ENCODE results near the gene RELN. TPM values are rescaled to one million over a fixed set of nuclear protein-coding genes. Genes with fewer than 3 reads are reported as not detected.

The RELN gene
- total and polyA plus RNA-seq, 3 donors from 2014 or later: 3.8 to 5.8 (median 5.2) TPM

DNA sequence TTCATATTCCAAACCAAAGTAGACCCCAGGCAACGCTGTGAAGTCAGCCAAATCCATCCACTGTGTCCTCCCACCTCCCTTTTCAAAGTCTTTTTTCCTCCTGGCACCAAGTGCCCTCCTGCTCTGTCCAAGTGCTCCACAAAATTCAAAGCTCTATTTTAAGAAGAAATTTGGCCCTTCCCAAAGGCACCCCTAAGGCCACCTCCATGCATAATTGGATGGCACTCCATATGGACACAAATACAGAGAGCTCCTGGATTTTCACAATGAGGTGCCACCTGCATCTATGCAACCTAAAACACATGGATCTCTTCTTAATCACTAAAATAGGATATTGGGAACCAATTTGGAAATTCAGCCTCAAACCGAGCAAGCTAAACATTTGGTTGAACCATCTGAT lies 121.6 kb downstream of the RELN start:
- no peak for TF ChIP-seq POLR2A (IDR thresholded peaks at IDR 0.05)
- TF ChIP-seq, protein P1, sequence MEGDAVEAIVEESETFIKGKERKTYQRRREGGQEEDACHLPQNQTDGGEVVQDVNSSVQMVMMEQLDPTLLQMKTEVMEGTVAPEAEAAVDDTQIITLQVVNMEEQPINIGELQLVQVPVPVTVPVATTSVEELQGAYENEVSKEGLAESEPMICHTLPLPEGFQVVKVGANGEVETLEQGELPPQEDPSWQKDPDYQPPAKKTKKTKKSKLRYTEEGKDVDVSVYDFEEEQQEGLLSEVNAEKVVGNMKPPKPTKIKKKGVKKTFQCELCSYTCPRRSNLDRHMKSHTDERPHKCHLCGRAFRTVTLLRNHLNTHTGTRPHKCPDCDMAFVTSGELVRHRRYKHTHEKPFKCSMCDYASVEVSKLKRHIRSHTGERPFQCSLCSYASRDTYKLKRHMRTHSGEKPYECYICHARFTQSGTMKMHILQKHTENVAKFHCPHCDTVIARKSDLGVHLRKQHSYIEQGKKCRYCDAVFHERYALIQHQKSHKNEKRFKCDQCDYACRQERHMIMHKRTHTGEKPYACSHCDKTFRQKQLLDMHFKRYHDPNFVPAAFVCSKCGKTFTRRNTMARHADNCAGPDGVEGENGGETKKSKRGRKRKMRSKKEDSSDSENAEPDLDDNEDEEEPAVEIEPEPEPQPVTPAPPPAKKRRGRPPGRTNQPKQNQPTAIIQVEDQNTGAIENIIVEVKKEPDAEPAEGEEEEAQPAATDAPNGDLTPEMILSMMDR (IDR thresholded peaks at IDR 0.05): no peak
- Histone ChIP-seq H3K27ac (no peak overlapping the region), H3K9me3 (no peaks in the 10 kb centered on the region), H3K27me3 (no peaks in the 10 kb centered on the region), H3K4me1 (no peaks in the 10 kb centered on the region), H3K36me3 (ENCODE audit: low read depth, missing control alignments) (no peaks in the 10 kb centered on the region), H3K4me3 (no peak overlapping the region)
- WGBS, 2 donors: 85 to 86% methylated on average over 2 of the region's 2 CpGs
- intact Hi-C loops (cut with DNase I; ENCODE audit: low total_unique reads): no loop called here
- DNase-seq: no peak

- DNase-seq: no peak
- Histone ChIP-seq H3K4me3 (no peak overlapping the region), H3K4me1 (no peaks in the 10 kb centered on the region), H3K27me3 (no peaks in the 10 kb centered on the region), H3K36me3 (ENCODE audit: low read depth, missing control alignments) (no peaks in the 10 kb centered on the region), H3K9me3 (no peaks in the 10 kb centered on the region), H3K27ac (no peak overlapping the region)
- intact Hi-C loops (cut with DNase I; ENCODE audit: low total_unique reads): no loop called here
- WGBS, 2 donors: 49 to 57% methylated on average over 4 of the region's 4 CpGs
- TF ChIP-seq, protein P1 (IDR thresholded peaks at IDR 0.05): no peak
- TF ChIP-seq POLR2A (IDR thresholded peaks at IDR 0.05): no peak
Observed at GRCh38 chr7:103866919-103867318, 122.5 kb downstream of the RELN start.

- 80 to 93% methylated on average over 5 of the region's 5 CpGs for WGBS, 2 donors
- no peaks in the 10 kb centered on the region for H3K4me1 ChIP-seq
- no peak overlapping the region for H3K4me3 ChIP-seq
- H3K9me3 ChIP-seq: no peaks in the 10 kb centered on the region
- no peak for DNase-seq
- no peaks in the 10 kb centered on the region for H3K27me3 ChIP-seq
- no peaks in the 10 kb centered on the region for H3K36me3 ChIP-seq (ENCODE audit: low read depth, missing control alignments)
- no peak overlapping the region for H3K27ac ChIP-seq
- TF ChIP-seq POLR2A (IDR thresholded peaks at IDR 0.05): no peak
- TF ChIP-seq, protein P1 (IDR thresholded peaks at IDR 0.05): no peak
- intact Hi-C loops (cut with DNase I; ENCODE audit: low total_unique reads): no loop called here
Observed at GRCh38 chr7:103865442-103865841, 124.0 kb downstream of the RELN start.

DNA sequence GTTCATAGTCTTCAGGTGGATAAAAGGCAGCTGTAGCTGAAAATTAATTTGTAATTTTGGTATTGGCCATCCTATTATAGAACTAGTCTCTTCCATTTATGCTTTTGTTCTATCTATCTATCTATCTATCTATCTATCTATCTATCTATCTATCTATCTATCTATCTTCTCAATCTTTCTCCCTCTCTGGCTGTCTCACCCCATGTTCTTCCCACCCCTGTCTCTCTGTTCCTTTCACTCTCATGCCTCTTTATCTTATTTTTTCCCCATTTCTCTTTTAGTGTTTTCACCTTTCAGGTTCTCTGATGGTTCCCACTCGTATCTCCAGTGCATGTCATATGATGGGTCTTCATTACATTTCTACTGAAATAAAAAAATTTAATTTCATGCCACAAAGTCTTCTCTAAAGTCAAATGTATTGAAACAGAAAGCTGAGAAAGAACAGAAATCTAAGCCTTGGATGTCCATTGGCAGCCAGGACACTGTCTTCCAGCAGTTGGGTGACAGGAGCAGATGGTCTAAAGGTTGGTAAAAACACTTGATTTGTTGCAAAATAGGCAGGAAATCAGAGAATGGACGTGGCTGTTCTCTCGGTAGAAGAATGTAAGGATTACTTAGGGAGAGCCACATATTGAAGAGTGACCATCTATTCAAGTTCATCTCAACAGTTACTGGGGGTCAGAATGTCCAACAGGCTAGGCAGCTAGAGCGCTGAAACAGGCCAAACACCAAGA lies 127.0 kb downstream of the RELN start:
- no peak overlapping the region for H3K27ac ChIP-seq
- no peaks in the 10 kb centered on the region for H3K27me3 ChIP-seq
- intact Hi-C loops (cut with DNase I; ENCODE audit: low total_unique reads): no loop called here
- TF ChIP-seq, protein P1 (IDR thresholded peaks at IDR 0.05): no peak
- TF ChIP-seq POLR2A (IDR thresholded peaks at IDR 0.05): no peak
- no peaks in the 10 kb centered on the region for H3K4me1 ChIP-seq
- no peak for DNase-seq
- H3K9me3 ChIP-seq: no peaks in the 10 kb centered on the region
- 85 to 87% methylated on average over 4 of the region's 4 CpGs for WGBS, 2 donors
- no peak overlapping the region for H3K4me3 ChIP-seq
- no peaks in the 10 kb centered on the region for H3K36me3 ChIP-seq (ENCODE audit: low read depth, missing control alignments)

DNA sequence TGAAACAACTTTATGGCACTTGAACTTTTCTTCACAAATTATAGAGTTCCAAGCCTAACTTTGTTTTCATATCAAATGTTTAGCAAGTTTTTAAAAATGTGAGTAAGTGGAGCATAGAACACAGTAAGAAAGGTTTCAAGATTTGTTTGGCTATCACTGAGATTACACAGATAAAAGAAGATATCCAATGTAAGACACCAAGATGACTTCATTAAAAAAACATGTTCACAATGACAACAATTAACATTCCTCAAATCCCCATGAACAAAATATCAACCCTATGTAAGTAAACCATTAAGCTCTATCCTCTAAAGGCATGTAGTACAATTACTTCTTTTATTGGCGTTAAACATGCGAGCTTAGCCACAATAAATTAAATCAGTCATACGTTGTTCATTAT lies 129.7 kb downstream of the RELN start:
- intact Hi-C loops (cut with DNase I; ENCODE audit: low total_unique reads): no loop called here
- TF ChIP-seq, protein P1 (IDR thresholded peaks at IDR 0.05): no peak
- TF ChIP-seq POLR2A (IDR thresholded peaks at IDR 0.05): no peak

More for the DNA sequence above, 129.7 kb downstream of the RELN start:
- Histone ChIP-seq H3K4me1 (no peaks in the 10 kb centered on the region), H3K9me3 (no peaks in the 10 kb centered on the region), H3K4me3 (no peak overlapping the region), H3K27me3 (no peaks in the 10 kb centered on the region), H3K36me3 (ENCODE audit: low read depth, missing control alignments) (no peaks in the 10 kb centered on the region), H3K27ac (no peak overlapping the region)
- no peak for DNase-seq
- 60 to 77% methylated on average over 3 of the region's 3 CpGs for WGBS, 2 donors

Measured in testis (tissue), 3 donors.